ENCODE measurements around the gene EAF1.
"Not testable (repeated sequence)": the region's sequence is repeated elsewhere in the genome, so short reads cannot be mapped to it uniquely, and the experiment has no call there.

Gene EAF1

GRCh38 chr3:15427182-15427880 is at the start of gene EAF1, which contains the start of gene METTL6:
EAF1 (plus strand) TSS chr3:15427598; CDS start chr3:15427780, 182 bp downstream.
METTL6 (minus strand) TSS chr3:15427544; CDS start chr3:15426511, 1,033 bp downstream.
- peak; percentile 90 for DNase-seq

DNA sequence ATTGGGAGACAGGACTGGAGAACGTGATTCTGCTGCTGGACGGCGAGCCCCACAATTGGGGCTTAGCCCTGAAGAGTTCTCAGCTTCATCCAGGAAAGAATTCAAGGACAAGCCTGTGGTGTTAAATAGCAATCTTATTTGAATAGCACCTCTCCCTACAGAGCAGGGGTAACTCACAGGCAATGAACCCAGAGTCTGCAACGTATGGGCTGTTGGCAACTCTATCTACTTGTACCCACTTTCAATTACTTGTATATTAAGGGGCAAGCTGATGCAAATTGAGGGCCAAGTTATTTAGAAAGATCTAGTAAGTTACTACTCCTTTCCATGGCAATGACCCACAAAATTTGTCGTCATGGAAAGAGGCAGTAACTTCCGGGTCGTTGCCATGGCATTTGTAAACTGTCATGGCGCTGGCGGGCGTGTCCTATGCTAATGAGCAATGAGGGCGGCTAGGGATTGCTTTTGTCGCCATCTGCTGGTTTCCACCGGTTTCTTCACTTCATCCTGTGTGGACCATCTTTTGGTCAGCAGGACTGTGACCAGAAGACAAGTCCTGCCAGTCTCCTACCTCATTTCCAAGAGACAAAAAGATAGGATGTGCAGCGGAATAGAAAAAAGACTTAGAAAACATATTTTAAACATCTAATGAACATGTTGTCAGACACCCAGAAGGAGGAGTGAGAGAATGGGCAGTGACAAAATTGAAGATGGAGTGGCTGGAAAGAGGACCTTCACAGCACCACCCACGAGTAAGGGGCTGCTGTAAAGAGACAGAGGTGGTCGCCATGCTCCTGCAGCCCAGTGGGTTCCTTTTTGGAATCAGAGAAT is 49.2 kb upstream of the EAF1 start:
- peak; percentile 92 for DNase-seq

- no peak for DNase-seq
These were observed 46.2 kb upstream of the EAF1 start for GRCh38 chr3:15380980-15381890.

GRCh38 chr3:15382405-15382923 is 44.9 kb upstream of the EAF1 start:
- DNase-seq, result peak; percentile 12

DNA sequence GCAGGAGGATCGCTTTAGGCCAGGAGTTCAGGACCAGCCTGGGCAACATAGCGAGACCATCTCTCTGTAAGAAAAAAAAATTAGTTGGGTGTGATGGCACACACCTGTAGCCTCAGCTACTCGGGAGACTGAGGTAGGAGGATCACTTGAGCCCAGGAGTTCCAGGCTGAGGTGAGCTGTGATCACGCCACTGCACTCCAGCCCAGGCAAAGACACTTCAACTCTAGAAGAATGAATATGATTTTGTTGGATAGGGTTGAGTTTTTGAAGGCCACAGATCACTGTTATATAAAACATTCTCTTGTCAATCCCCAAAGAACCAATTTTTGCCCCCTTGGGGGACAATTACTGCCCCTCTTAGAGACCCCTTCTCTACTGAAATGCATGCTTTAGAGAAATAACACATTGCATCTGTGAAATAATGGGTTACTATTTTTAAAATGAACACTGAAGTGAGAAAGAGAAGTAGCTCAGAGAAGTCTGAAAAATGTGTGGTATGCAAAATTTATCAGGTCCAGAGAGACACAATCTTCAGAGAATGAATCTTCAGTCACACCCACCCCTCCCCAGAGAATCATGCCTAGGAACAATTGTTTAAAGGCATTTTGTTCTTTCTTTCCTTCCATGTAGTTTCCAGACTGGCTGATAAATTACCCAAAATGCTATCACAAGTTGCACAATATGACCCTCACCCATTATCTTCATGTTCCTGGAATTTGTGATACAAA is 42.7 kb upstream of the EAF1 start:
- peak; percentile 39 for DNase-seq

DNA sequence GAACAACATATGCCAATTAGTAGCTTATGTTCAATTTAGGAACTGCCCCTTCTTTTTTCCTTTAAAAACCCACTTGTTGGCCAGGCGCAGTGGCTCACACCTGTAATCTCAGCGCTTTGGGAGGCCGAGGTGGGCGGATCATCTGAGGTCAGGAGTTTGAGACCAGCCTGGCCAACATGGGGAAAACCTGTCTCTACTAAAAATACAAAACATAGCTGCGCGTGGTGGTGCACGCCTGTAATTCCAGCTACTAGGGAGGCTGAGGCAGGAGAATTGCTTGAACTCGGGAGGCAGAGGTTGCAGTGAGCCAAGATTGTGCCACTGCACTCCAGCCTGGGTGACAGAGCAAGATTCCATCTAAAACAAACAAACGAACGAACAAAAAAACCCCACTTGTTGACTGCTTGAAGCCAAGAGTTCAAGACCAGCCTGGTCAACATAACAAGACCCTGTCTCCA is 42.1 kb upstream of the EAF1 start:
- DNase-seq, result peak; percentile 10

- DNase-seq, result peak; percentile 8
These were observed 41.3 kb upstream of the EAF1 start for GRCh38 chr3:15385901-15386653.

- DNase-seq, result peak; percentile 12
These were observed 40.8 kb upstream of the EAF1 start for GRCh38 chr3:15386654-15386955.

DNA sequence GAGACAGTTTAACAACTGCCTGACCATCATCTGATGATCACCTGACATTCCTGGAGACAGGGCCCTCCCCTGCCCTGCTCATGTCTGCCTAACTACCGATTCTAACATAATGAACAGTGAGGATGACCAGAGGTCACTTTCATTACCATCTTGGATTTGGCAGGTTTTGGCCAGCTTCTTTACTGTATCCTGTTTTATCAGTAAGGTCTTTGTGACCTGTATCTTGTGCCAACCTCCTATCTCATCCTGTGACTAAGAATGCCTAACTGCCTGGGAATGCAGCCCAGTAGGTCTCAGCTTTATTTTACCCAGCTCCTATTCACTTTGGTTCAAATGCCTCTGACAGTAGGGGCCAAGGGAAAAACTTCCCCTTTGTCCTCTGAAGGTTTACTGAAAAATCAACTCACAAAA is 40.2 kb upstream of the EAF1 start:
- no peak for DNase-seq

- DNase-seq, result peak; percentile 20
These were observed 39.7 kb upstream of the EAF1 start for GRCh38 chr3:15387735-15388134.

DNA sequence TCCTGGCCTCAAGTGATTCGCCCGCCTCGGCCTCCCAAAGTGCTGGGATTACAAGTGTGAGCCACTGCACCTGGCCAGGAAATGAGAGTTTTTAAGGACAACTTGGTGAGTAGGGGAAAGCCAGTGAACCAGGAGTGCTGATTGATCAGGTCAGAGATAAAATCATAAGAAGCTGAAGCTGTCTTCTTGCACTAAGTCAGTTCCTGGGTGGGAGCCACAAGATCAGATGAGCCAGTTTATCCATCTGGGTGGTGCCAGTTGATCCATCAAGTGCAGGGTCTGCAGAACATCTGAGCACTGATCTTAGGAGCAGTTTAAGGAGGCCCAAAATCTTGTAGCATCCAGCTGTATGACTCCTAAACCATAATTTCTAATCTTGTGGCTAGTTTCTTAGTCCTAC is 39.1 kb upstream of the EAF1 start:
- peak; percentile 33 for DNase-seq

DNA sequence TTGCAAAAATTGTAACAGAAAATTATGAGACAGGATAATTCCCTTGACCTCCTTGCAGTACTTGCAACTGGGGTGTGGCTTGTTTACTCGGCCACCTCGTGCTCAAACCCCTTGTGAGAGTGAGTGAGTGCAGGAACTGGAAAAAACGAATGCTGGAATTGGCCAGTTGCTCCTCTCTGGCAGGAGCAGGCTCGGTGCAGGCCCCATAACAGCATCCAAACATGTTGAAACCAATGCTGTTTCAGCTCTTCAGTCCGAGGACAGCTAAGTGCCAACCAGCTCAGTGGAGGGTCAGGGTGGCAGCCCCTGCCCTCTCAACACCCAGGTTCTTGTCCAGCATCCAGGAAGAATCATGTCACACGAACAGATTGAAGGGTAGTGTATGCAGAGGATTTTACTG is 36.9 kb upstream of the EAF1 start:
- DNase-seq, result peak; percentile 34

- peak; percentile 20 for DNase-seq
These were observed 36.4 kb upstream of the EAF1 start for GRCh38 chr3:15391007-15391406.

DNA sequence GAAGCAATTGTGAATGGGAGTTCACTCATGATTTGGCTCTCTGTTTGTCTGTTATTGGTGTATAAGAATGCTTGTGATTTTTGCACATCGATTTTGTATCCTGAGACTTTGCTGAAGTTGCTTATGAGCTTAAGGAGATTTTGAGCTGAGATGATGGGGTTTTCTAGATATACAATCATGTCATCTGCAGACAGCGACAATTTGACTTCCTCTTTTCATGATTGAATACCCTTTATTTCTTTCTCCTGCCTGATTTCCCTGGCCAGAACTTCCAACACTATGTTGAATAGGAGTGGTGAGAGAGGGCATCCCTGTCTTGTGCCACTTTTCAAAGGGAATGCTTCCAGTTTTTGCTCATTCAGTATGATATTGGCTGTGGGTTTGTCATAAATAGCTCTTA is 34.1 kb upstream of the EAF1 start:
- not testable (repeated sequence) for DNase-seq

GRCh38 chr3:15398731-15399133 is 28.7 kb upstream of the EAF1 start:
- not testable (repeated sequence) for DNase-seq

DNA sequence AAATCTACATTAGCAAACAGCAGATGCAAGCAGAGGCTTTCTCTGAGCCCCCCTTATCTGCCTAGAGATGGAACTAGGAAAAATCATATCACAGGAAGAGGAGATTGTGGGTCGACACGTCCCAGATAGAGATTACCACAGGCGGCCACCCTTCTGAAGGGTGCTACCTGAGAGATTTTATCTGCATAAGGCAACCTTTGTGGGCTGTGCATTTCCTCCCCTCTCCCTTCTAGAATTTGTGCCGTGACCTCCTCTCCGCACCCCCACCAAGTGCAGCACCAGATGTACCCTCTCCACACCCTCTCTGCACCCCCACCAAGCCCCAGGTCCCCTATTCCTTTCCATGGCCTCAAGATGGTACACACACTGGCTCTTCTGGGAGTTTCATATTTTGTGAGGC is 27.4 kb upstream of the EAF1 start:
- DNase-seq, result no peak

DNA sequence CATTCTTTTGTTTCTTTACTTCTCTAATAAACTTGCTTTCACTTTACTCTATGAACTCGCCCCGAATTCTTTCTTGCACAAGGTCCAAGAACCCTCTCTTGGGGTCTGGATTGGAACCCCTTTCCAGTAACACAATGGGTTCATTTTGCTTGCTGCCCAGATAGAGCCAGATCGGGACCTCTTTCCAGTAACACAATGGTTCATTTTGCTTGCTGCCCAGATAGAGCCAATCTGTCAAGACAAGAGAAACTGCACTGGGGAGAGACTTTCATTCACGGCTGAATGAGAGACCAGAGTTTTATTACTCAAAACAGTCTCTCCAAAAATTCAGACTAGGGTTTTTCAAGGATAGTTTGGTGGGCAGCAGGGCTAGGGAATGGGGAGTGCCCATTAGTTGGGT is 25.5 kb upstream of the EAF1 start:
- DNase-seq, result no peak

DNA sequence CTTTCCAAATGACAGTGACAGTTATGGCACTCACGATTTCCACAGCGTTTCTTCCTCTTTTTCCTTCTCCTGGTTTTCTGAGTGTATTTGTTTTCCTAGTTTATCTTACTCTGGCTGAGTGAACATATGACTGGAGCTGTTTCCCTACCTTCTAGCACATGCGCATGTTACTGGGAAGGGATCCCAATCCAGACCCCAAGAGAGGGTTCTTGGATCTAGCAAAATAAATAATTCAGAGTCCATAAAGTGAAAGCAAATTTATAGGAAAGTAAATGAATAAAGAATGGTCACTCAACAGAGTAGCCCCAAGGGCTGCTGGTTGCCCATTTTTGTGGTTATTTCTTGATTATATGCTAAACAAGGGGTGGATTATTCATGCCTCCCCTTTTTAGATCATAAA is 23.9 kb upstream of the EAF1 start:
- no peak for DNase-seq

- no peak for DNase-seq
These were observed 23.4 kb upstream of the EAF1 start for GRCh38 chr3:15403965-15404364.

- no peak for DNase-seq
These were observed 22.6 kb upstream of the EAF1 start for GRCh38 chr3:15404767-15405166.

DNA sequence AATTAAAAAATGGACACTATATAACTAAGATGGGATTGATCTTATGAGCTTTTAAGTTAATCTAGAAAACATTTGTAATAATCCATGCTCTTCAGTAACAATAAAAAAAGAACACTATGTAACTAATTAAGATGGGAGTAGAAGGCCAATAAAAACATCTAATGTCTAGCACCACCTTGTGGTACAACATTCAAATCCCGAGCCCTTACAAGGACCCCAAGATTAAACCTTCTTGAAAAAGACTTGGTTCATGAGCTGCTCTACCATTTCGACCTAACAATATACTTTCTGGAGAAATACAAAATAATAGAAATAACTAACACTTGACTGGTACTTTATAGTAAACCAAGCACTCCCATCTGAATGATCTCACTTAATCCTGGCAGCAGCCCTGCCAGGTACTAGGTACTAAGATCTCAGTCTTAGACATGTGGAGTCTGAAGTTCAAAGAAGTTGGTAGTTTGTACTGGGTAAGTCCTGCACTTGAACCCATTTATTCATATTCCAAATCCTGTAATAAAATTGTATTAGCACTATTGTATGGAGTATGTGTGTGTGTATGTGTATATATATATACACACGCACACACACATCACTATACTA is 21.8 kb upstream of the EAF1 start:
- no peak for DNase-seq

Measured in activated CD8-positive, alpha-beta memory T cell treated with anti-CD3 and anti-CD28 coated beads, Interleukin-2, amount 50 U/mL, for 48 hours (primary cell).